Dedifferentiated amniotic fluid mesenchymal stem cell (primary cell): ENCODE measurements around the gene GGTLC1.
"Not testable (repeated sequence)": the region's sequence is repeated elsewhere in the genome, so short reads cannot be mapped to it uniquely, and the experiment has no call there.

ENCODE experiments used
- DNase-seq: peaks from one replicate; pipeline ENCODE4 v3.0.0-alpha.2; 2016; ENCODE audit errors: extremely low spot score

The GGTLC1 gene

DNA sequence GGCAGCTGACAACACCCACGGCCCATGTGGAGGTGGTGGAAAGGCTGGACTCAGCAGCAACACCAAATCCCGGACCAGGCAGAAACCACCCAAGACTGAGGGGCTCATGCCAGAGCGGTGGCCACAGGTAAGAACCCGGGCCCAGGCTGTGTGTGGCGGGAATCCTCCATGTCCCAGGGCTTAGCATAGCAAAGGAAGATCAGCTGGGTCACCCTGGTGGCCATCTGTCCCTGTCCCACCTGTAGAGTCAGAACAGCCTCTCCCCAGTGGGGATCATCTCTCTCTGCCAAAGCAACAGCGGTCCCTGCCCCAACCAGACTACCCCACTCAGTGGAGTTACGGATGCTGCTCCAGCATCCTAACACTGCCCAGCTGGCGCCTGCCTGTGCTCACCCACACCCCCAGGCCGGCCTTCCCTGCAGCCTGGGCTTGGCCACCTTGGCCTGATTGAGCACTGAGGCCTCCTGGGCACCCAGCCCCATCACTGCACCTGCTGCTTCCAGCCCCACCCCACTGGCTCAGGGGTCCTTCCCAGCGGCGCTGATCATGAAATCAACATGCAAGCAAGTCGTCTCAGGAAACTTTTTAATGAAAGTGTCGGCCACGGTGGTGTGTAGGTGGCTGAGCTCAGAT, 5.5 kb upstream of the GGTLC1 start:
- DNase-seq, result not testable (repeated sequence)

GRCh38 chr20:23993440-23993839, 4.9 kb upstream of the GGTLC1 start:
- not testable (repeated sequence) for DNase-seq

DNA sequence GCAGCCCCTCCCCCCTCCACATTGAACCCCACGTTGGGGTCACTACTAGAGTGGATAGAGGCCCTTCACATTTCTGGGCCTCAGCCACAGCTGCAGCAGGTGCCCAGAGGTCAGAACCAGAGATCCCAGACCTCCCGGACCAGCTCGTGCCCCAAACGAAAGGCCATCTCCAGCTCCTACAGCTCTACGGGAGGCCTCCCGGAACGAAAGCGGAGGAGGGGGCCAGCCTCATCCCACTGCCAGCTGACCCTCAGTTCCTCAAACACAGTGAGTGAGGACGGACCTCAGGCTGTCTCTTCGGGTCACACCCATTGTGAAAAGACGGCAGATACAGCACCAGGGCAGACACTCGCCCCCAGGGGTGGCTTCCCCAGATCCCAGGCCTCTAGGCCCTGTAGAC, 1.7 kb upstream of the GGTLC1 start:
- not testable (repeated sequence) for DNase-seq

DNA sequence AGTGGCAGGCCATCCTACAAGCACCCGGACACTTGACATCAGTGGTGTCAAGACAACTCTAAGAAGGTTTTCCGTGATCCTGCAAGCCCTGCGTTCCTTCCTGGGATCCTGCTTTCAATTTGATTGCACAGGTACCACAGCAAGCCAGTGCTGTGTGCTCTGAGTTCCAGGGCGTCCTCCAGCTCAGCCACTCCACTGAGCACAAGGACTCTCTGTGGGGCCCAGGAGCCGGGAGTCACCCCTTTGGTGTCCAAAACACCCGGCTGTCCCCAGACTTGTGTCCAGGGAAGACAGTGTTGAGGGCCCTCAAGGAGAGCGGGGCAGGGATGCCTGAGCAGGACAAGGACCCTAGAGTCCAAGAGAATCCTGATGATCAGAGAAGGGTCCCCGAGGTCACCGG, 387 bp upstream of the GGTLC1 start:
- DNase-seq, result not testable (repeated sequence)

- not testable (repeated sequence) for DNase-seq
These were observed 1.9 kb downstream of the GGTLC1 start for GRCh38 chr20:23986716-23987115.

DNA sequence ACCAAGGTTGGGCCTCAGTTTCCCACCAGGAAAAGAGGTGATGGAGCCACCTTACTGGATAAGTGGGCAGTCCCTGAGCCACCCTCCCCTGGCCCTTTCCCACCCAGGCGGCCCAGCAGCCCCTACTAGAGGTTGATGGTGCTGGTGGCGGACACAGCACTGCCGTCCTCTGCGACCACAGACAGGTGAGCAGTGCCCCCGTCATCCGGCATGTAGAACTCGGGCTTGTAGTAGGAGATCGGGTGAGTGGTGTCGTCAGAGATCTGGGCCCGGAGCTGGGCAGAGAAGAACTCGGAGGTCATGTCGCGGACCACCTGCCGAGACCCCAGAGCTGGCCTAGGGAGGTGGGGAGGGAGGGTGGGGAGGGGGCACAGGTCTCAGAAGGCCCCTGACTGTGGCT, 2.3 kb downstream of the GGTLC1 start:
- not testable (repeated sequence) for DNase-seq

GRCh38 chr20:23985790-23986225, 2.8 kb downstream of the GGTLC1 start:
- not testable (repeated sequence) for DNase-seq

- not testable (repeated sequence) for DNase-seq
These were observed 3.4 kb downstream of the GGTLC1 start for GRCh38 chr20:23985066-23985789.

- DNase-seq, result not testable (repeated sequence)
These were observed 4.0 kb downstream of the GGTLC1 start for GRCh38 chr20:23984476-23985023.

DNA sequence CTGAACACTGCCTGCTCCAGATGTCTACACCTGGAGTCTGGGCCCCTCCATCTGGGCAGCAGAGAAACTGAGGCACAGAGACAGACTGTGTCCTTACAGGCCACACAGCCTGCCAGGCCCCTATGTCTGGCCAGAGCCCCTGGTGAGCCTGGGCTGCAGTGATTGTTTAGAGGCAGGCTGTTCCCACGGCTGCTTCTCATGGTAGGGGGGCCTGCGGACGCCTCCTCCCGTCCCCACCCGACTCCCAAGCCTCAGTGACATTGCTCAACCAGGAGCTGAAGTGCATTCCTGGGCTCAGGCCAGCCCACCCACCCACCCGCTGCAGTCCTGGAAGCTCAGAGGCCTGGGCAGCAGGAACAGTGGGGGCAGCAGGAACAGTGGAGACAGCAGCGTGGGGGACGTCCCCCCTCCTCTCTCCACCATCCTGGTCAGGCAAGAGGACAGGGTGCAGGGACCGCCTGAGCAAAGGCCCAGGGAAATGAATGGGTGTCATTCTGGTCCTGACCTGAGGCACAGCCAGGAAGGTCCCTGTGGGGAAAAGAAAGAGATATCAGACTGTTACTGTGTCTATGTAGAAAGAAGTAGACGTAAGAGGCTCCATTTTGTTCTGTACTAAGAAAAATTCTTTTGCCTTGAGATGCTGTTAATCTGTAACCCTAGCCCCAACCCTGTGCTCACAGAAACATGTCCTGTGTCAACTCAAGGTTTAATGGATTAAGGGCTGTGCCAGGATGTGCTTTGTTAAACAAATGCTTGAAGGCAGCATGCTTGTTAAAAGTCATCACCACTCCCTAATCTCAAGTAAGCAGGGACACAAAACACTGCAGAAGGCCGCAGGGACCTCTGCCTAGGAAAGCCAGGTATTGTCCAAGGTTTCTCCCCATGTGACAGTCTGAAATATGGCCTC, 6.2 kb downstream of the GGTLC1 start:
- not testable (repeated sequence) for DNase-seq

DNA sequence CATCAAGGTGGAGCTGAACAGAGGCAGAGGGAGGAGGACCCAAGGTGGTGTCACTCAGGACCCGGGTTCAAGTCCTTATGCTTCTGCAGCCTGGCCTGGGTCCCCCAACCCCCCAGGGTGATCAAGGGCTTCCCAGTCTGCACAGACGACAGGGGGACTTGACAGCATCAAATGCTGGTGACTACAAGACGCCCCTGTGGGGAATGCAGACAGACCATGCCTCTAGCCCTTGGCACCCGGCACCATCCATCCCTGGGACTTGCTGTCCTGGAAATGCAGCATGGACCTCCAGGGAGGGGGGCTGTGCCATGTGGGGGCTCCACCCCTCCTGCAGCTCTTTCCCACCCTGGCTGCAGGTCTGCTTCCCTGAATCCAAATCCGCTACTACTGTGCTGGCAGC, 7.1 kb downstream of the GGTLC1 start:
- not testable (repeated sequence) for DNase-seq

GRCh38 chr20:23981014-23981413, 7.6 kb downstream of the GGTLC1 start:
- not testable (repeated sequence) for DNase-seq

- DNase-seq, result not testable (repeated sequence)
These were observed 8.4 kb downstream of the GGTLC1 start for GRCh38 chr20:23979899-23980811.

GRCh38 chr20:23979380-23979779, 9.2 kb downstream of the GGTLC1 start:
- DNase-seq, result not testable (repeated sequence)

DNA sequence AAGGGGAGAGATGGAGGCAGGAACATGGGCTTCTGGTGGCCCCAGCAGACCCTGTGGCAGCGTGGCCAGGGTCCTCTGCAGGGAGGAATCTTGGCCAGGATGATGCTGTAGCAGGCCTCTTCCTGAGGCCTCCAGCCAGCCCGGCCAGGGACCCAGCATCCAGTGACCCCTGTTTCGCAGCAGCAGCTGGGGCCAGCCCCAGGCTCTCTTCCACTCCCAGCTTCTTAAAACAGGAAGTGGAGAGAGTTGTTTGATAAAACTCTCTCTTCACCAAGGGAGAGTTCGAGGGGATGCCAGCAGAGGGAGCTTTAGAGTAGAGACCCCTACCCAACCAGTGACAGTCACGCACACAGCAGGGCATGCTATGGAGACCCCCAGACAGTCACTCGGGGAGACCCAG, 10.1 kb downstream of the GGTLC1 start:
- DNase-seq, result not testable (repeated sequence)

DNA sequence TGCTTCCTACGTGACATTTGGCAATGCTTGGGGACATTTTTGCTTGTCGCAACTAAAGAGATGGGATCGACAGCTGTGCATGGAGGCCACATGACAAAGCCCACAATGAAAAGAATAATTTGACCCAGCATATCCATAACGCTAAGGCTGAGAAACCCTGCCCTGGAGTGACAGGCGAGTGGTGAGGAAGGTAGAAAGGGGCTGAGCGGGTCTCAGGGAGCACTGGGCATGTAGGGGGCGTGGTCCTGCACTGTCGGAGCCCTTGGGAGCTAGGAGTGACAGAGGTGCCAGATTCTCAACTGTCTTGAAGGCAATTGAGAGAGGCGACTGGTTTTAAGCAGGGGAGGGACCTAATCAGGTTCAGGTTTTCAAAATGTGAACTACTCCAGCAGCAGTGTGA, 13.6 kb downstream of the GGTLC1 start:
- DNase-seq, result no peak

GRCh38 chr20:23971310-23971709, 17.3 kb downstream of the GGTLC1 start:
- DNase-seq, result no peak

- DNase-seq, result no peak
These were observed 18.5 kb downstream of the GGTLC1 start for GRCh38 chr20:23970049-23970448.

DNA sequence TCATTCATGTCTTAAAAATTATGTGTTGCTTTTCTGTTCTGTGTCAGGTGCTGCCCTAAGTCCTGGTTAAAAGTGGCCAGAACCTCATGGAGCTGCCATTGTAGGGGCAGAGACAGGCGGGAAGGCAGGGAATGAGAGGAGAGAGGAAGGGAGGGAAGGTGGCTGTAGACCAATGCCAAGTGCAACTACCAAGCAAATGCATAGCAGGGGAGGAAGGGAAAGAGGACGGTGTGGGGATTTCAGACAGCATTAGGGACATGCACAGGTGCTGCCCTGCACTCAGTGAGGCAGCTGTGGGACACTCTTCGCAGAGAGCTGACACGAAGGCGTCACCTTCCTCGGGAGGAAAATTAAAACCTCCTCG, 21.0 kb downstream of the GGTLC1 start:
- no peak for DNase-seq

- DNase-seq, result no peak
These were observed 21.5 kb downstream of the GGTLC1 start for GRCh38 chr20:23966927-23967615.
